ENCODE measurements around the gene GRAP.
"Not testable (repeated sequence)": the region's sequence is repeated elsewhere in the genome, so short reads cannot be mapped to it uniquely, and the experiment has no call there.

DNA sequence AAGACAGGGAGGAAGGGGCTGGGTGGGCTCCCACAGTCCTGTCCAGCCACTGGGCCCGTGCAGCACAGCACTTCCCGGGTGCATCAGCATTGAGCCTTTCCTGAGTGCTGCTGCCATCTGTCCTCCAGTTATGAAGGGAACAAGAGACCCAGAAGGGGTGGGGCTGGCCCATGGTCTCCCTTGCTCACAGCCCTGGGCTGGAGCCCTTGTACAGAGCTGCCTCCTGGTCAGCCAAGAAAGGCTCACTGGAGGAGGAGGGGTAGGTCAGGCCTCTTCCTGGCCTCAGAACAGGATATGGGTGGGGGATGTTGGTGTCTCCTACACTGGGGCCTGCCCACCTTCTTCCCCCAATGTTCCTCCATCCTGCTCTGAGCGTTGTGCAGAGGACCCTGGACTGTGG lies 30.6 kb upstream of the GRAP start:
- TF ChIP-seq, protein P1, sequence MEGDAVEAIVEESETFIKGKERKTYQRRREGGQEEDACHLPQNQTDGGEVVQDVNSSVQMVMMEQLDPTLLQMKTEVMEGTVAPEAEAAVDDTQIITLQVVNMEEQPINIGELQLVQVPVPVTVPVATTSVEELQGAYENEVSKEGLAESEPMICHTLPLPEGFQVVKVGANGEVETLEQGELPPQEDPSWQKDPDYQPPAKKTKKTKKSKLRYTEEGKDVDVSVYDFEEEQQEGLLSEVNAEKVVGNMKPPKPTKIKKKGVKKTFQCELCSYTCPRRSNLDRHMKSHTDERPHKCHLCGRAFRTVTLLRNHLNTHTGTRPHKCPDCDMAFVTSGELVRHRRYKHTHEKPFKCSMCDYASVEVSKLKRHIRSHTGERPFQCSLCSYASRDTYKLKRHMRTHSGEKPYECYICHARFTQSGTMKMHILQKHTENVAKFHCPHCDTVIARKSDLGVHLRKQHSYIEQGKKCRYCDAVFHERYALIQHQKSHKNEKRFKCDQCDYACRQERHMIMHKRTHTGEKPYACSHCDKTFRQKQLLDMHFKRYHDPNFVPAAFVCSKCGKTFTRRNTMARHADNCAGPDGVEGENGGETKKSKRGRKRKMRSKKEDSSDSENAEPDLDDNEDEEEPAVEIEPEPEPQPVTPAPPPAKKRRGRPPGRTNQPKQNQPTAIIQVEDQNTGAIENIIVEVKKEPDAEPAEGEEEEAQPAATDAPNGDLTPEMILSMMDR (IDR thresholded peaks at IDR 0.05; ENCODE audit: borderline replicate concordance, extremely low read depth, low read length, poor library complexity, severe bottlenecking) = not testable (repeated sequence)
- TF ChIP-seq EZH2 (IDR thresholded peaks at IDR 0.05; ENCODE audit: borderline replicate concordance, low read depth, low read length, severe bottlenecking) = not testable (repeated sequence)

Measured in DND-41 (cell line).